Mucosa of rectum (tissue), 2 donors: ENCODE measurements around the gene PPP1R1B.
A peak's percentile ranks its signal among the peaks of the same experiment; 100 is the strongest.

ENCODE experiments used
- H3K27ac ChIP-seq, 2 donors: one replicate each; pipeline ENCODE4 v1.7.0; 2013; ENCODE audit warnings: inconsistent platforms in 2 of 2, low read depth in 2 of 2, low read length in 2 of 2
- H3K27me3 ChIP-seq, 2 donors: one replicate each; pipeline ENCODE4 v1.7.0; 2013; ENCODE audit warnings: low read length in 2 of 2; ENCODE audit not compliant: control insufficient read depth in 2 of 2, insufficient read depth in 2 of 2
- H3K36me3 ChIP-seq, 2 donors: one replicate each; pipeline ENCODE4 v1.7.0; 2013; ENCODE audit warnings: low read length in 2 of 2; ENCODE audit not compliant: control insufficient read depth in 2 of 2, insufficient read depth in 2 of 2
- H3K4me1 ChIP-seq, 2 donors: one replicate each; pipeline ENCODE4 v1.7.0; 2013; ENCODE audit warnings: low read length in 2 of 2, mild to moderate bottlenecking in 1 of 2; ENCODE audit not compliant: control insufficient read depth in 2 of 2, insufficient read depth in 2 of 2
- H3K4me3 ChIP-seq, 2 donors: one replicate each; pipeline ENCODE4 v1.7.0; 2013; ENCODE audit warnings: low read length in 2 of 2
- H3K9ac ChIP-seq, 2 donors: one replicate each; pipeline ENCODE4 v1.7.0; 2013; ENCODE audit warnings: low read length in 2 of 2, low read depth in 1 of 2, mild to moderate bottlenecking in 1 of 2
- H3K9me3 ChIP-seq, 2 donors: one replicate each; pipeline ENCODE4 v1.7.0; 2013; ENCODE audit warnings: low read length in 2 of 2; ENCODE audit not compliant: control insufficient read depth in 2 of 2
- donor health status: healthy.
- donor health status: Normal muscosa, but diverticular disease.

Gene PPP1R1B

GRCh38 chr17:39625198-39625785, 1.5 kb upstream of the PPP1R1B start:
- peak overlapping the region; percentile 98 to 99 for H3K27ac ChIP-seq
- H3K27me3 ChIP-seq, result peaks cover 0 to 10% of the 10 kb centered on the region in 2 donors
- H3K9ac ChIP-seq, result peak overlapping the region; percentile 41 to 99
- no peaks in the 10 kb centered on the region for H3K9me3 ChIP-seq
- peak overlapping the region in 1 of 2 donors; percentile 76 for H3K4me3 ChIP-seq
- peaks cover 38 to 50% of the 10 kb centered on the region in 2 donors for H3K4me1 ChIP-seq
- peaks cover 0 to 1% of the 10 kb centered on the region in 2 donors for H3K36me3 ChIP-seq

- H3K27me3 ChIP-seq, result peaks cover 0 to 10% of the 10 kb centered on the region in 2 donors
- H3K4me3 ChIP-seq, result peak overlapping the region; percentile 76 to 81
- no peaks in the 10 kb centered on the region for H3K9me3 ChIP-seq
- H3K36me3 ChIP-seq, result peaks cover 0 to 3% of the 10 kb centered on the region in 2 donors
- H3K9ac ChIP-seq, result peak overlapping the region; percentile 92 to 99
- H3K4me1 ChIP-seq, result peaks cover 46 to 66% of the 10 kb centered on the region in 2 donors
- peak overlapping the region; percentile 98 to 99 for H3K27ac ChIP-seq
Measured at GRCh38 chr17:39627047-39627711, 427 bp downstream of the PPP1R1B start.

- Histone ChIP-seq H3K9ac (peak overlapping the region; percentile 90 to 99), H3K27ac (peak overlapping the region; percentile 98 to 99), H3K27me3 (peaks cover 0 to 10% of the 10 kb centered on the region in 2 donors), H3K4me1 (peaks cover 45 to 64% of the 10 kb centered on the region in 2 donors), H3K4me3 (peak overlapping the region; percentile 76 to 81), H3K36me3 (peaks cover 0 to 3% of the 10 kb centered on the region in 2 donors), H3K9me3 (no peaks in the 10 kb centered on the region)
Measured at GRCh38 chr17:39627712-39628516, 1.2 kb downstream of the PPP1R1B start.

DNA sequence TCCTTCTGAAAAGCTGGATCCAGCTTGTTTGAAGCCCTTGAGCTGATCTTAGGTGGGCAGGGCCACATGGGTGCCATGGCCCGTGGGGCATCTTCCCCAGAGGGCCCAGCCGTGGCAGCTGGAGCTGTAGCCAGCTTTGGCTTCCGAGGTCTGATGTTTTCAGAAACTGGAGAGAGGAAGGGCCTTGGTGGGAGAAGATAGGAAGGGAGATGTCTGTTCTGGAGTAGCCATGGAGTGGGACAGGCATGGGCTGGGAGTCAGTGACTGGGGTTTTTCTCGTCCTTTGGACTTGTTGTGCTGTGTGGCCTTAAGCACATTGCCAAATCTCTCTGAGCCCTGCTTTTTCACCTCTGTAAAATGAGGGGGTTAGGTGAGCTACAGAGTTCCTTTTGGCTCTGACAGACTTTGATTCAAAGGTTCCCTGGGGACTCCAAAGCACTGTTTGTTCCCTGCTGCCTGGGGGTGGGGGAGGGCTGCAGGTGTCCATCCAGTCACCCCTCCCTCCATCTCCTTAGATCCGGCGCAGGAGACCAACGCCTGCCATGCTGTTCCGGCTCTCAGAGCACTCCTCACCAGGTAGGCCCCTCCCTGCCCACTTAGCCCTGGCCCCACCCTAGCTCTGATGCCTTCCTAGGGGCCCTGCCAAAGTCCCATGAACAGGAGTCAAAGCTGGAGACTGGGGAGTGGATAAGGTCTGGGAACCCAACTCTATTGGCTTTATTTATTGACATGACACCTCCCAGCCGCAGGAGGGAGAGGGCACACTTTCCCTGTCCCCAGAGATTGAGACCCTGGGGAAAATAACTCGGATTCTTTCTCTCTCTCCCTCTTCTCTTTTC, 2.1 kb downstream of the PPP1R1B start:
- Histone ChIP-seq H3K27ac (peak overlapping the region; percentile 98 to 99), H3K27me3 (peaks cover 0 to 10% of the 10 kb centered on the region in 2 donors), H3K4me3 (peak overlapping the region; percentile 61 to 72), H3K9me3 (no peaks in the 10 kb centered on the region), H3K36me3 (peaks cover 0 to 3% of the 10 kb centered on the region in 2 donors), H3K9ac (peak overlapping the region; percentile 84 to 99), H3K4me1 (peaks cover 51 to 66% of the 10 kb centered on the region in 2 donors)

DNA sequence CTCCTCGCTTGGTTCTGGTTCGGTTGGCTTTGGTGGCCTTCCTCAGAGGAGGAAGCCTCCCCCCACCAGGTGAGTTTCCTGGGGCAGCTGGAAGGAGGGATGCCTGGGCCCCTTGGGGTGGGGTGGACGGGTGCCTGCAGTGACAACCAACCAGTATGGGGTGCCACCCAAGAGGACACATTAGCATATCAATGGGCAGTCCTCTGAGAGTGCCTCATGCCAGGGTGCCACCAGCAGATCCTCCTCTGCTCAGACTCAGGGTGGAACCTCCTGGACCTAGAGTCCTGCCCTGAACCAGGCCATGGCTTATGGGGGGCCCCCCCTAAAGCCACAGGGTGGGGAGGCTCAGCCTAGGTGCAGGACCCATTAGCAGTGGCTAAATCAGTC, 2.7 kb downstream of the PPP1R1B start:
- H3K9me3 ChIP-seq, result no peaks in the 10 kb centered on the region
- peaks cover 0 to 10% of the 10 kb centered on the region in 2 donors for H3K27me3 ChIP-seq
- peak overlapping the region; percentile 61 to 62 for H3K4me3 ChIP-seq
- H3K27ac ChIP-seq, result peak overlapping the region; percentile 98 to 99
- H3K36me3 ChIP-seq, result peaks cover under 1 to 3% of the 10 kb centered on the region in 2 donors
- H3K4me1 ChIP-seq, result peaks cover 56 to 70% of the 10 kb centered on the region in 2 donors
- H3K9ac ChIP-seq, result peak overlapping the region; percentile 84 to 99

DNA sequence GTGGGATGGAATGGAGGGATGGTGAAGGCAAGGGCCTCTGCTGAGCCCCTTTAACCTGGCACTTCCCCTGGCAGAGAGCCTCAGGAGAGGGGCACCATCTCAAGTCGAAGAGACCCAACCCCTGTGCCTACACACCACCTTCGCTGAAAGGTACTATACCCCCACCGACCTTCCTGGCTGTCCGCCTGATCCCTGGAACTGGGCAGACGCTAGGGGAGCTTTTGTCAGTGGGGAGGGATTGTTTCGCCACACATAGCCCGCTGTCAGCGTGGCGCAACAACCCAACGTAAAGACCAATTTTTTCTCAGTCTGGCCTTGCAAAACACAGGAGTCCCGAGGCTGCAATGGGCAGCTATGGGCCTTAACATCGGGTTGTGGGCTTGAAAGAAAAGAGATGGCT, 3.1 kb downstream of the PPP1R1B start:
- peak overlapping the region; percentile 61 to 62 for H3K4me3 ChIP-seq
- no peaks in the 10 kb centered on the region for H3K9me3 ChIP-seq
- peak overlapping the region; percentile 84 to 99 for H3K9ac ChIP-seq
- H3K27me3 ChIP-seq, result peaks cover 0 to 10% of the 10 kb centered on the region in 2 donors
- H3K36me3 ChIP-seq, result peaks cover 3 to 4% of the 10 kb centered on the region in 2 donors
- peak overlapping the region; percentile 98 to 99 for H3K27ac ChIP-seq
- peaks cover 56 to 69% of the 10 kb centered on the region in 2 donors for H3K4me1 ChIP-seq

DNA sequence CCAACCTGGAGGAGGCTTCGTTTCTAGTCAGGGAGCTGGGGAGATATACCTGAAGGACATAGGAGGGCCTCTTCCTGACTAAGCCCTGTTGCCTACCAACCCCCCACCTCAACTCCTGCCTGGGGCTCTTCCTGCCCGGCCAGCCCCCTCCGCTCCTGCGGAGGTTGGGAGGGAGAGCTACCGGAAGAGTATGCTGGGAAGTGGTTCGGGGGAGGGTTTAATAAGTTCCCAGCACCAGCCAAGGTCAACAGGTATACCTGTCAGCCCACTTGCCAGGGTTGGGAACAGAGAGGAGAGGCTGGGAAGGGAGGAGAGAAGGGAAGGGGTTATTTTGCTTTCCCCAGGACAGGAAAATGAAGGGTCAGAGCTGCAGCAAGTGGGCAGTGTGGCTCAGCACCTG, 4.7 kb downstream of the PPP1R1B start:
- H3K9me3 ChIP-seq, result no peaks in the 10 kb centered on the region
- peaks cover 0 to 3% of the 10 kb centered on the region in 2 donors for H3K27me3 ChIP-seq
- peaks cover 8 to 10% of the 10 kb centered on the region in 2 donors for H3K36me3 ChIP-seq
- H3K4me3 ChIP-seq, result peak overlapping the region; percentile 28 to 59
- H3K4me1 ChIP-seq, result peaks cover 49 to 66% of the 10 kb centered on the region in 2 donors
- peak overlapping the region; percentile 98 to 99 for H3K27ac ChIP-seq
- peak overlapping the region; percentile 69 to 84 for H3K9ac ChIP-seq

GRCh38 chr17:39632153-39632941, 5.6 kb downstream of the PPP1R1B start:
- Histone ChIP-seq H3K27me3 (peaks cover 0 to 3% of the 10 kb centered on the region in 2 donors), H3K36me3 (peaks cover 8 to 10% of the 10 kb centered on the region in 2 donors), H3K4me3 (peak overlapping the region; percentile 28 to 59), H3K4me1 (peaks cover 53 to 66% of the 10 kb centered on the region in 2 donors), H3K27ac (peak overlapping the region; percentile 98 to 99), H3K9me3 (no peaks in the 10 kb centered on the region), H3K9ac (peak overlapping the region; percentile 69 to 84)
